HG02678 (cell line): ENCODE results near the gene KANK2.
"Not testable (repeated sequence)": the region's sequence is repeated elsewhere in the genome, so short reads cannot be mapped to it uniquely, and the experiment has no call there.

Experiments used
- ATAC-seq: cut with Tn5 transposase; IDR thresholded peaks from one replicate; pipeline ENCODE4 v1.9.1; 2021; ENCODE audit warnings: mild to moderate bottlenecking, moderate library complexity; ENCODE audit not compliant: unreplicated experiment

KANK2 gene

GRCh38 chr19:11198769-11199424 lies 1.6 kb upstream of the KANK2 start:
- no peak for ATAC-seq

GRCh38 chr19:11198175-11198534 lies 810 bp upstream of the KANK2 start:
- no peak for ATAC-seq

- ATAC-seq, result no peak
These were observed 698 bp downstream of the KANK2 start for GRCh38 chr19:11196406-11197287.

GRCh38 chr19:11195681-11196080 lies 1.7 kb downstream of the KANK2 start:
- no peak for ATAC-seq

- no peak for ATAC-seq
These were observed 2.4 kb downstream of the KANK2 start for GRCh38 chr19:11194656-11195558.

GRCh38 chr19:11194173-11194572 lies 3.2 kb downstream of the KANK2 start:
- ATAC-seq, result no peak

GRCh38 chr19:11192957-11193939 lies 4.1 kb downstream of the KANK2 start:
- no peak for ATAC-seq

- no peak for ATAC-seq
These were observed 5.4 kb downstream of the KANK2 start for GRCh38 chr19:11191934-11192333.

GRCh38 chr19:11191273-11191755 lies 6.0 kb downstream of the KANK2 start:
- ATAC-seq, result no peak

GRCh38 chr19:11190501-11190900 lies 6.8 kb downstream of the KANK2 start:
- ATAC-seq, result no peak

GRCh38 chr19:11187441-11187840 lies 9.9 kb downstream of the KANK2 start:
- ATAC-seq, result no peak

- ATAC-seq, result no peak
These were observed 14.4 kb downstream of the KANK2 start for GRCh38 chr19:11182994-11183393.

- ATAC-seq, result no peak
These were observed 15.9 kb downstream of the KANK2 start for GRCh38 chr19:11181488-11181887.

GRCh38 chr19:11180975-11181374 lies 16.4 kb downstream of the KANK2 start:
- not testable (repeated sequence) for ATAC-seq

- ATAC-seq, result no peak
These were observed 17.0 kb downstream of the KANK2 start for GRCh38 chr19:11180346-11180745.

- no peak for ATAC-seq
These were observed 17.5 kb downstream of the KANK2 start for GRCh38 chr19:11179716-11180297.

- not testable (repeated sequence) for ATAC-seq
These were observed 18.2 kb downstream of the KANK2 start for GRCh38 chr19:11179145-11179465.

- no peak for ATAC-seq
These were observed 19.8 kb downstream of the KANK2 start for GRCh38 chr19:11177592-11177991.

GRCh38 chr19:11176466-11177193 lies 20.7 kb downstream of the KANK2 start:
- no peak for ATAC-seq
